H1 (cell line): ENCODE measurements around the gene FSTL4. TPM values are rescaled to one million over a fixed set of nuclear protein-coding genes. Genes with fewer than 3 reads are reported as not detected.

Source experiments
- CTCF ChIA-PET: fragments of 300-600 bp; sonication (Branson Sonifier 250); formaldehyde crosslinking; loops from one replicate; lab custom pipeline; 2021; ENCODE audit not compliant: partially characterized antibody; lab: Charles Lee
- POLR2A ChIA-PET: fragments of 300-600 bp; sonication (Branson Sonifier 250); formaldehyde crosslinking; loops from one replicate; lab custom pipeline; 2021; ENCODE audit warnings: inconsistent platforms; ENCODE audit not compliant: partially characterized antibody; lab: Charles Lee
- DNase-seq, 2 experiments: peaks; one replicate each; pipeline versions ENCODE4 v3.0.0 to v3.0.0-alpha.2; 2010 to 2022; ENCODE audit warnings: low spot score in 2 of 2, low read depth in 1 of 2, mixed read lengths in 1 of 2
- FAIRE-seq: peaks from 2 replicates; lab custom pipeline; 2011; peaks lifted over from hg19 to GRCh38; lab: Jason Lieb, UNC
- H2AFZ ChIP-seq: 2 replicates; pipeline ENCODE4 v1.8.1; 2012; ENCODE audit warnings: low read length, inconsistent platforms
- H2AK5ac ChIP-seq: 2 replicates; pipeline ENCODE4 v1.6.1; 2013; ENCODE audit warnings: low read depth, low read length
- H2BK120ac ChIP-seq: replicated peaks from 2 replicates; pipeline ENCODE3; 2013; ENCODE audit warnings: low read depth, low read length, inconsistent platforms
- H2BK12ac ChIP-seq: 2 replicates; pipeline ENCODE4 v1.6.1; 2013; ENCODE audit warnings: low read depth, low read length
- H2BK15ac ChIP-seq: 2 replicates; pipeline ENCODE4 v1.6.1; 2013; ENCODE audit warnings: low read length
- H2BK20ac ChIP-seq: 2 replicates; pipeline ENCODE4 v1.6.1; 2013; ENCODE audit warnings: low read length
- H2BK5ac ChIP-seq: 2 replicates; pipeline ENCODE4 v1.6.1; 2013; ENCODE audit warnings: low read depth, low read length
- H3K14ac ChIP-seq: 2 replicates; pipeline ENCODE4 v1.6.1; 2013; ENCODE audit warnings: inconsistent platforms; ENCODE audit not compliant: insufficient read length
- H3K18ac ChIP-seq: 2 replicates; pipeline ENCODE4 v1.6.1; 2013; ENCODE audit warnings: low read length; ENCODE audit errors: extremely low read depth
- H3K23ac ChIP-seq: 2 replicates; pipeline ENCODE4 v1.6.1; 2013; ENCODE audit warnings: inconsistent platforms; ENCODE audit not compliant: insufficient read length
- H3K23me2 ChIP-seq: 2 replicates; pipeline ENCODE4 v1.6.1; 2013; ENCODE audit warnings: low read depth, low read length
- H3K27ac ChIP-seq: 2 replicates; pipeline ENCODE4 v1.6.1; 2011; ENCODE audit warnings: low read depth, low read length, inconsistent platforms
- H3K27me3 ChIP-seq, 4 experiments: replicated peaks in 1 of 4; 1 replicate in 1 of 4; 2 replicates in 3 of 4; pipeline versions ENCODE4 v1.6.1 to v1.8.1; 2011 to 2013; ENCODE audit warnings: low read length in 3 of 4, mild to moderate bottlenecking in 3 of 4, inconsistent platforms in 2 of 4, mixed read lengths in 2 of 4, moderate library complexity in 1 of 4; ENCODE audit not compliant: control insufficient read depth in 3 of 4, insufficient read depth in 3 of 4; ENCODE audit errors: extremely low read depth in 1 of 4
- H3K36me3 ChIP-seq, 4 experiments: 2 replicates each; pipeline versions ENCODE4 v1.6.1 to v1.8.1; 2011 to 2013; ENCODE audit warnings: mild to moderate bottlenecking in 4 of 4, low read length in 3 of 4, moderate library complexity in 2 of 4, control low read depth in 1 of 4, inconsistent platforms in 1 of 4; ENCODE audit not compliant: insufficient read depth in 4 of 4, control insufficient read depth in 2 of 4
- H3K4ac ChIP-seq: replicated peaks from 2 replicates; pipeline ENCODE3; 2013; ENCODE audit warnings: low read length, low read depth, mixed read lengths, inconsistent platforms; ENCODE audit not compliant: insufficient read length
- H3K4me1 ChIP-seq, 4 experiments: replicated peaks in 1 of 4; 1 replicate in 1 of 4; 2 replicates in 3 of 4; pipeline versions ENCODE4 v1.6.1 to v1.8.1; 2011 to 2013; ENCODE audit warnings: low read length in 3 of 4, inconsistent platforms in 2 of 4, mixed read lengths in 1 of 4; ENCODE audit not compliant: insufficient read depth in 4 of 4, control insufficient read depth in 3 of 4
- H3K4me2 ChIP-seq, 2 experiments: 2 replicates each; pipeline versions ENCODE4 v1.6.1 to v1.8.1; 2011 to 2013; ENCODE audit warnings: low read depth in 2 of 2, low read length in 2 of 2, control low read depth in 1 of 2, inconsistent platforms in 1 of 2, mild to moderate bottlenecking in 1 of 2; ENCODE audit not compliant: insufficient read depth in 1 of 2
- H3K4me3 ChIP-seq, 4 experiments: fragments of 200-600, 300-600 bp in 1 of 4; sonication (generic), shearing (Covaris generic), sonication (Bioruptor Twin) in 1 of 4; 2 replicates each; pipeline versions ENCODE4 v1.5.1 to v1.8.1; 2011 to 2016; ENCODE audit warnings: low read length in 4 of 4, low read depth in 3 of 4, control low read depth in 2 of 4, inconsistent platforms in 2 of 4, mild to moderate bottlenecking in 2 of 4, mixed read lengths in 1 of 4, moderate library complexity in 1 of 4; ENCODE audit not compliant: insufficient read depth in 2 of 4; ENCODE audit errors: extremely low read depth in 1 of 4
- H3K56ac ChIP-seq: replicated peaks from 2 replicates; pipeline ENCODE3; 2013; ENCODE audit warnings: low read depth, mild to moderate bottlenecking, mixed read lengths, low read length, inconsistent platforms; ENCODE audit not compliant: insufficient read length
- H3K79me1 ChIP-seq: 2 replicates; pipeline ENCODE4 v1.6.1; 2013; ENCODE audit warnings: low read depth, low read length, control low read depth
- H3K79me2 ChIP-seq, 2 experiments: 2 replicates each; pipeline versions ENCODE4 v1.6.1 to v1.8.1; 2012 to 2013; ENCODE audit warnings: low read length in 2 of 2, mild to moderate bottlenecking in 2 of 2, inconsistent platforms in 1 of 2; ENCODE audit not compliant: insufficient read depth in 2 of 2, control insufficient read depth in 1 of 2
- H3K9ac ChIP-seq, 4 experiments: replicated peaks in 1 of 4; 1 replicate in 1 of 4; 2 replicates in 3 of 4; pipeline versions ENCODE4 v1.6.1 to v1.8.1; 2011 to 2013; ENCODE audit warnings: low read depth in 3 of 4, low read length in 3 of 4, control low read depth in 2 of 4, mild to moderate bottlenecking in 2 of 4, moderate library complexity in 2 of 4, inconsistent platforms in 1 of 4; ENCODE audit errors: extremely low read depth in 1 of 4
- H3K9me3 ChIP-seq, 2 experiments: 2 replicates each; pipeline versions ENCODE4 v1.6.1 to v1.8.1; 2012 to 2013; ENCODE audit warnings: mild to moderate bottlenecking in 2 of 2, moderate library complexity in 2 of 2, control low read depth in 1 of 2, inconsistent platforms in 1 of 2, low read depth in 1 of 2, low read length in 1 of 2, mixed read lengths in 1 of 2; ENCODE audit not compliant: insufficient read depth in 2 of 2
- H4K20me1 ChIP-seq, 2 experiments: replicated peaks in 1 of 2; 2 replicates each; pipeline versions ENCODE3 to v1.8.1; 2011 to 2013; ENCODE audit warnings: inconsistent platforms in 2 of 2, low read length in 2 of 2, mild to moderate bottlenecking in 1 of 2; ENCODE audit not compliant: insufficient read depth in 2 of 2, control insufficient read depth in 1 of 2
- H4K5ac ChIP-seq: 2 replicates; pipeline ENCODE4 v1.6.1; 2013; ENCODE audit warnings: low read length, low read depth, mixed read lengths, inconsistent platforms; ENCODE audit not compliant: insufficient read length
- H4K8ac ChIP-seq: 2 replicates; pipeline ENCODE4 v1.8.0; 2013; ENCODE audit warnings: mild to moderate bottlenecking, moderate library complexity, low read length, inconsistent platforms; ENCODE audit not compliant: insufficient read depth; ENCODE audit errors: extremely low read depth
- H4K91ac ChIP-seq: replicated peaks from 2 replicates; pipeline ENCODE3; 2013; ENCODE audit warnings: low read length, mixed read lengths, inconsistent platforms; ENCODE audit not compliant: insufficient read length
- CREB1 ChIP-seq: IDR thresholded peaks from 2 replicates; pipeline ENCODE4 v1.6.1; 2012; ENCODE audit warnings: inconsistent platforms
- E2F6 ChIP-seq: IDR thresholded peaks from 2 replicates; pipeline ENCODE4 v1.6.1; 2012; ENCODE audit warnings: inconsistent platforms
- HDAC2 ChIP-seq, 2 experiments: fragments of 300-600 bp in 1 of 2; sonication (generic) in 1 of 2; IDR thresholded peaks; 2 replicates each; pipeline ENCODE4 v1.6.1; 2011 to 2012; ENCODE audit warnings: low read depth in 2 of 2, low read length in 2 of 2, mild to moderate bottlenecking in 2 of 2, moderate library complexity in 2 of 2, borderline replicate concordance in 1 of 2, inconsistent platforms in 1 of 2
- NANOG ChIP-seq: IDR thresholded peaks from 2 replicates; pipeline ENCODE4 v1.6.1; 2011; ENCODE audit warnings: low read length, low read depth, mild to moderate bottlenecking, inconsistent platforms; ENCODE audit not compliant: insufficient read depth, poor library complexity, severe bottlenecking
- TAF1 ChIP-seq: IDR thresholded peaks from 2 replicates; pipeline ENCODE4 v1.6.1; 2011; ENCODE audit warnings: mild to moderate bottlenecking, low read depth, low read length
- TCF12 ChIP-seq: IDR thresholded peaks from 2 replicates; pipeline ENCODE4 v1.6.1; 2011; ENCODE audit warnings: low read depth, mild to moderate bottlenecking, low read length
- WGBS, 2 experiments: shearing (Covaris generic) in 1 of 2; methylation state at CpG; one replicate each; pipeline versions ENCODE4 v1.1.6 to v1.1.7; 2013 to 2015; ENCODE audit warnings: low lambda C conversion rate in 2 of 2, mixed read lengths in 2 of 2, inconsistent platforms in 1 of 2, low coverage in 1 of 2, missing lambda C conversion rate in 1 of 2; ENCODE audit not compliant: insufficient replicate concordance in 2 of 2, insufficient coverage in 1 of 2, insufficient read length in 1 of 2; ENCODE audit errors: extremely low coverage in 1 of 2, missing lambda C conversion rate in 1 of 2; 5-methylcytosine and 5-hydroxymethylcytosine counted together
- polyA plus RNA-seq, 7 experiments: library from polyadenylated mRNA; depleted of rRNA in 3 of 7; stranded (reverse) in 5 of 7; unstranded in 2 of 7; fragments of >200 nt in 5 of 7; fragments of 200-250 nt in 2 of 7; gene quantifications; 1 replicate in 5 of 7; 2 replicates in 1 of 7; 4 replicates in 1 of 7; pipeline versions ENCODE4 v1.2.1 to v1.2.3, GENCODE V29; 2011 to 2013; ENCODE audit warnings: missing spikeins in 2 of 7, mixed read lengths in 2 of 7
- total RNA-seq: library from RNA; stranded (reverse); fragmentation: NEBNext Ultra II Directional; extraction: Animal tissue kit (Norgen Biotek cat#: 25700); gene quantifications from 2 replicates; pipeline ENCODE4 v1.2.1, GENCODE V29; 2021
- TF ChIP-seq, protein P1 (sequence below), 3 experiments: IDR thresholded peaks; 1 replicate in 2 of 3; 2 replicates in 1 of 3; pipeline versions ENCODE4 v1.5.1 to v1.6.1; 2011; ENCODE audit warnings: low read length in 3 of 3, mild to moderate bottlenecking in 3 of 3, inconsistent platforms in 2 of 3, low read depth in 1 of 3, moderate library complexity in 1 of 3; ENCODE audit not compliant: insufficient read depth in 1 of 3; ENCODE audit errors: control extremely low read depth in 1 of 3
- TF ChIP-seq, protein P2 (sequence below): IDR thresholded peaks from 2 replicates; pipeline ENCODE4 v1.6.1; 2012; ENCODE audit warnings: inconsistent platforms

Gene FSTL4
- total and polyA plus RNA-seq, 2 of the 8 experiments (the other 6 are each of a cell fraction or from before 2014, with no cell fraction given), result 3.1 to 4.1 TPM

DNA sequence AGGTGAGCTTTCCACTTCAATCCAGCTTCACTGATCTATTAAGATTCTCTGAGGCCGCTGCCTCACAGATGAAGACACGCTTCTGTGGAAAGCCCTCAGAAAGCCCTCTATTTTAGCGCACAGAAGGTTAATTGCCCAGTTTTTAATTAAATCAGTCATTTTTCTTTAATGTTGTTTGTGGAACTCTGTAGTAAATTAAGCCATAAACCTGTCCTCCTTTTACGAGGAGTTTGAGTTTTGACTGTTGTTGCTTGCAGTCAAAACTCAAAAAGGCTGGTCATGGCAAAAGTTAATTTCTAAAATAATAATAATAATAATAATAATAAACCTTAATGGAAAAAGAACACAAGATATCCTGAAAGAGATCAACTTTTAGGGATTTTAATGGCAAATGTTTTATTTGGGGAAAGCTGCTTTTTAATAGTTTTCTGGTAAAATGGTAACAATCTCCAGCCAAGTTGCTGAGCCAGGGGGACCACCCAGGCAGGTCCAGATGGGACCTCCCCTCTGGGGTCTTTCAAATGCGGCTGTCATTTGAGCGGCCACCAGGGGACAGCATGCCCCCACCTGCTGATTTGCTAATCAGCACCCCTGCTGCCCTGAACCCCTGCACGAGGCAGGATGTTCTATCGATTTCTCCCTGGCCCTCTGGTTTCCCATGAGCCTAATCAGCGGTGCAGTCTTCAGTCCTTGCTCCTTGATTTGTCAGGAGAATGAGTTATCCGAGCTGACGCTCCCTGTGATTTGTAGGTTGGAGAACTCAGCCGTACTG lies 247.2 kb downstream of the FSTL4 start:
- Histone ChIP-seq H3K4me1 (peaks cover 5 to 23% (median 13%) of the 10 kb centered on the region in 4 experiments), H2BK20ac (no peak overlapping the region), H3K79me1 (no peaks in the 10 kb centered on the region), H4K5ac (no peak overlapping the region), H3K4me3 (no peak overlapping the region), H3K18ac (no peak overlapping the region), H2AFZ (no peak overlapping the region), H3K27ac (no peak overlapping the region), H3K56ac (no peak overlapping the region), H3K14ac (no peak overlapping the region), H2BK15ac (no peak overlapping the region), H3K4ac (no peak overlapping the region), H4K91ac (peak overlapping the region; percentile 48), H2BK120ac (peak overlapping the region; percentile 50), H3K36me3 (no peaks in the 10 kb centered on the region), H2AK5ac (no peak overlapping the region), H2BK12ac (no peak overlapping the region), H4K20me1 (no peaks in the 10 kb centered on the region), H3K9me3 (no peaks in the 10 kb centered on the region), H3K4me2 (no peak overlapping the region), H3K23me2 (no peaks in the 10 kb centered on the region), H3K79me2 (no peaks in the 10 kb centered on the region), H3K27me3 (no peaks in the 10 kb centered on the region; a peak in 3 of 7 replicates), H4K8ac (no peak overlapping the region), H3K9ac (no peak overlapping the region), H2BK5ac (no peak overlapping the region), H3K23ac (no peak overlapping the region)
- FAIRE-seq, result peak; percentile 57
- WGBS, 2 experiments, result 53% methylated on average over 12 of the region's 12 CpGs; no CpG with 5 or more reads in 1 of the 2 experiments
- ChIA-PET CTCF (interaction anchor here (0.7 to 5.5 kb wide), 22 partner anchors 8 to 502 kb away, joined by 3 to 32 read pairs (median 3); no protein-coding TSS in a partner anchor), POLR2A (no interaction called here)
- peak; percentile 36 to 64 for DNase-seq
- no peak for TF ChIP-seq CREB1
- no peak for TF ChIP-seq TAF1
- TF ChIP-seq, protein P1, sequence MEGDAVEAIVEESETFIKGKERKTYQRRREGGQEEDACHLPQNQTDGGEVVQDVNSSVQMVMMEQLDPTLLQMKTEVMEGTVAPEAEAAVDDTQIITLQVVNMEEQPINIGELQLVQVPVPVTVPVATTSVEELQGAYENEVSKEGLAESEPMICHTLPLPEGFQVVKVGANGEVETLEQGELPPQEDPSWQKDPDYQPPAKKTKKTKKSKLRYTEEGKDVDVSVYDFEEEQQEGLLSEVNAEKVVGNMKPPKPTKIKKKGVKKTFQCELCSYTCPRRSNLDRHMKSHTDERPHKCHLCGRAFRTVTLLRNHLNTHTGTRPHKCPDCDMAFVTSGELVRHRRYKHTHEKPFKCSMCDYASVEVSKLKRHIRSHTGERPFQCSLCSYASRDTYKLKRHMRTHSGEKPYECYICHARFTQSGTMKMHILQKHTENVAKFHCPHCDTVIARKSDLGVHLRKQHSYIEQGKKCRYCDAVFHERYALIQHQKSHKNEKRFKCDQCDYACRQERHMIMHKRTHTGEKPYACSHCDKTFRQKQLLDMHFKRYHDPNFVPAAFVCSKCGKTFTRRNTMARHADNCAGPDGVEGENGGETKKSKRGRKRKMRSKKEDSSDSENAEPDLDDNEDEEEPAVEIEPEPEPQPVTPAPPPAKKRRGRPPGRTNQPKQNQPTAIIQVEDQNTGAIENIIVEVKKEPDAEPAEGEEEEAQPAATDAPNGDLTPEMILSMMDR (IDR thresholded peaks at IDR 0.05; ENCODE audit: control extremely low read depth in 1 of 3, insufficient read depth in 1 of 3, low read depth in 1 of 3, low read length in 3 of 3), result peak; percentile 51 to 65 (median 64)
- 0 out of 2 replicates have a peak, but pooled peaks have one; percentile 73 for TF ChIP-seq TCF12
- peak; percentile 73 for TF ChIP-seq E2F6
- TF ChIP-seq, protein P2, sequence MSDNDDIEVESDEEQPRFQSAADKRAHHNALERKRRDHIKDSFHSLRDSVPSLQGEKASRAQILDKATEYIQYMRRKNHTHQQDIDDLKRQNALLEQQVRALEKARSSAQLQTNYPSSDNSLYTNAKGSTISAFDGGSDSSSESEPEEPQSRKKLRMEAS, result peak; percentile 89
- TF ChIP-seq NANOG, result peak; percentile 78
- peak in 1 of 2 experiments; percentile 79; a peak in 1 of 4 replicates for TF ChIP-seq HDAC2 (IDR thresholded peaks at IDR 0.05; ENCODE audit: borderline replicate concordance in 1 of 2, low read depth in 2 of 2, low read length in 2 of 2)
